HEK293 (cell line): ENCODE results near the gene ZNF593OS.

ENCODE experiments used
- KLF16 ChIP-seq: fragments of 450-650 bp; formaldehyde crosslinking; IDR thresholded peaks from 2 replicates; pipeline ENCODE4 v1.5.1; 2017; ENCODE audit warnings: missing biosample characterization, missing genetic modification characterization
- MZF1 ChIP-seq: fragments of 450-650 bp; formaldehyde crosslinking; IDR thresholded peaks from 2 replicates; pipeline ENCODE4 v1.5.1; 2017; ENCODE audit warnings: missing biosample characterization, missing genetic modification characterization, borderline replicate concordance
- REPIN1 ChIP-seq: fragments of 450-650 bp; formaldehyde crosslinking; IDR thresholded peaks from 2 replicates; pipeline ENCODE4 v1.5.1; 2017; ENCODE audit warnings: missing biosample characterization, missing genetic modification characterization, low read depth
- SALL2 ChIP-seq: fragments of 450-650 bp; formaldehyde crosslinking; IDR thresholded peaks from 2 replicates; pipeline ENCODE4 v1.5.0; 2017; ENCODE audit warnings: missing biosample characterization, mild to moderate bottlenecking, missing genetic modification characterization, borderline replicate concordance
- ZNF274 ChIP-seq, 2 experiments: fragments of 200-500 bp in 1 of 2; fragments of 450-650 bp in 1 of 2; sonication (Bioruptor generic) in 1 of 2; formaldehyde crosslinking in 1 of 2; IDR thresholded peaks; 2 replicates each; pipeline versions ENCODE4 v1.5.1 to v1.6.1; 2014 to 2016; ENCODE audit warnings: borderline replicate concordance in 1 of 2, inconsistent platforms in 1 of 2, low read length in 1 of 2, missing biosample characterization in 1 of 2, missing genetic modification characterization in 1 of 2
- ZNF292 ChIP-seq: fragments of 450-650 bp; formaldehyde crosslinking; IDR thresholded peaks from 2 replicates; pipeline ENCODE4 v1.5.1; 2016; ENCODE audit warnings: low read depth, missing biosample characterization, missing genetic modification characterization, borderline replicate concordance
- ZNF501 ChIP-seq: fragments of 450-650 bp; formaldehyde crosslinking; IDR thresholded peaks from 2 replicates; pipeline ENCODE4 v1.5.1; 2016; ENCODE audit warnings: missing biosample characterization, missing genetic modification characterization
- ZNF776 ChIP-seq: fragments of 450-650 bp; formaldehyde crosslinking; IDR thresholded peaks from 2 replicates; pipeline ENCODE4 v1.5.0; 2017; ENCODE audit warnings: missing biosample characterization, missing genetic modification characterization, borderline replicate concordance
- TF ChIP-seq, protein P1 (sequence below): fragments of 450-650 bp; formaldehyde crosslinking; IDR thresholded peaks from 2 replicates; pipeline ENCODE4 v1.5.1; 2016; ENCODE audit warnings: missing biosample characterization, missing genetic modification characterization
- TF ChIP-seq, protein P2 (sequence below): fragments of 450-650 bp; formaldehyde crosslinking; IDR thresholded peaks from 2 replicates; pipeline ENCODE4 v1.5.1; 2016; ENCODE audit warnings: missing biosample characterization, missing genetic modification characterization

DNA sequence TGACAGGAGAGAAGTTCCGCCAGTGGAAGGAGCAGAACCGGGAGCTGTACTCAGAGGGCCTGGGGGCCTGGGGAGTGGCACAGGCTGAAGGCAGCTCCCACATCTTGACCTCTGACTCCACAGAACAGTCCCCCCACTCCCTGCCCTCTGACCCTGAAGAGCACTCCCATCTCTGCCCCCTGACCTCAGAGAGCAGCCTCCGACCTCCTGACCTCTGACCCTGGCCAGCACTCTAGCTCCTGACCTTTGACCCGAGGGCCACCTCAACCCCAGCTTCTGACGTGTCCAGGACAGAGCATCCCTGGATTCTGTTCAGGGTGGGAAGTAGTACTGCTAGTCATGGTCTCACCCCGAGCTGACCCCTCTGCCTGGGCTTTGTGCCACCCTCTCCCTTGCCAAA is 17.7 kb upstream of the ZNF593OS start:
- TF ChIP-seq MZF1 (no peak), ZNF292 (tag by site-specific recombination) (no peak), REPIN1 (no peak), ZNF501 (tag by site-specific recombination) (no peak), KLF16 (tag by site-specific recombination) (no peak), SALL2 (tag by site-specific recombination) (no peak), ZNF776 (tag by site-specific recombination) (no peak), ZNF274 (IDR thresholded peaks at IDR 0.05; ENCODE audit: low read length) (no peak), ZNF274 (tag by site-specific recombination; IDR thresholded peaks at IDR 0.05; ENCODE audit: borderline replicate concordance) (no peak)
- TF ChIP-seq, protein P1, sequence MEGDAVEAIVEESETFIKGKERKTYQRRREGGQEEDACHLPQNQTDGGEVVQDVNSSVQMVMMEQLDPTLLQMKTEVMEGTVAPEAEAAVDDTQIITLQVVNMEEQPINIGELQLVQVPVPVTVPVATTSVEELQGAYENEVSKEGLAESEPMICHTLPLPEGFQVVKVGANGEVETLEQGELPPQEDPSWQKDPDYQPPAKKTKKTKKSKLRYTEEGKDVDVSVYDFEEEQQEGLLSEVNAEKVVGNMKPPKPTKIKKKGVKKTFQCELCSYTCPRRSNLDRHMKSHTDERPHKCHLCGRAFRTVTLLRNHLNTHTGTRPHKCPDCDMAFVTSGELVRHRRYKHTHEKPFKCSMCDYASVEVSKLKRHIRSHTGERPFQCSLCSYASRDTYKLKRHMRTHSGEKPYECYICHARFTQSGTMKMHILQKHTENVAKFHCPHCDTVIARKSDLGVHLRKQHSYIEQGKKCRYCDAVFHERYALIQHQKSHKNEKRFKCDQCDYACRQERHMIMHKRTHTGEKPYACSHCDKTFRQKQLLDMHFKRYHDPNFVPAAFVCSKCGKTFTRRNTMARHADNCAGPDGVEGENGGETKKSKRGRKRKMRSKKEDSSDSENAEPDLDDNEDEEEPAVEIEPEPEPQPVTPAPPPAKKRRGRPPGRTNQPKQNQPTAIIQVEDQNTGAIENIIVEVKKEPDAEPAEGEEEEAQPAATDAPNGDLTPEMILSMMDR (tag by site-specific recombination) = no peak
- TF ChIP-seq, protein P2, sequence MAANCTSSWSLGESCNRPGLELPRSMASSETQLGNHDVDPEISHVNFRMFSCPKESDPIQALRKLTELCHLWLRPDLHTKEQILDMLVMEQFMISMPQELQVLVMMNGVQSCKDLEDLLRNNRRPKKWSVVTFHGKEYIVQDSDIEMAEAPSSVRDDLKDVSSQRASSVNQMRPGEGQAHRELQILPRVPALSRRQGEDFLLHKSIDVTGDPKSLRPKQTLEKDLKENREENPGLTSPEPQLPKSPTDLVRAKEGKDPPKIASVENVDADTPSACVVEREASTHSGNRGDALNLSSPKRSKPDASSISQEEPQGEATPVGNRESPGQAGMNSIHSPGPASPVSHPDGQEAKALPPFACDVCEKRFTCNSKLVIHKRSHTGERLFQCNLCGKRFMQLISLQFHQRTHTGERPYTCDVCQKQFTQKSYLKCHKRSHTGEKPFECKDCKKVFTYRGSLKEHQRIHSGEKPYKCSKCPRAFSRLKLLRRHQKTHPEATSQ (tag by site-specific recombination) = no peak
